Spleen (tissue), 7 donors: Measurements from ENCODE around the gene MAPKAP1.

Experiments
- CTCF ChIP-seq, 11 experiments: fragments of 200-600 bp in 7 of 11; fragments of 450-650 bp in 4 of 11; sonication (generic) in 4 of 11; IDR thresholded peaks in 8 of 11; conservative IDR thresholded peaks in 3 of 11; 1 replicate in 7 of 11; 2 replicates in 4 of 11; pipeline versions ENCODE4 v1.4.0 to v1.8.0; 2016 to 2021; ENCODE audit warnings: antibody characterized with exemption in 11 of 11, inconsistent platforms in 4 of 11, mild to moderate bottlenecking in 1 of 11
- POLR2AphosphoS5 ChIP-seq, 3 donors: sonication (generic); formaldehyde crosslinking; IDR thresholded peaks; one replicate each; pipeline ENCODE4 v1.5.1; 2017; ENCODE audit warnings: antibody characterized with exemption in 3 of 3
- donor health status: DM: no; HTN: no; CAD: no; lungs with moderate emphysema.
- donor health status: DM: no; HTN: no; CAD: no.
- donor health status: DM: no; HTN: no; CAD: no.

GRCh38 chr9:125705893-125706292 lies 1.1 kb downstream of the MAPKAP1 start:
- no peak for TF ChIP-seq POLR2AphosphoS5 (IDR thresholded peaks at IDR 0.05)
- TF ChIP-seq CTCF (IDR thresholded peaks at IDR 0.05 in 8 of 11, conservative IDR thresholded peaks at IDR 0.05 in 3 of 11): no peak
